Measurements from ENCODE around the gene UXT. TPM values are rescaled to one million over a fixed set of nuclear protein-coding genes. Genes with fewer than 3 reads are reported as not detected.
A peak's percentile ranks its signal among the peaks of the same experiment; 100 is the strongest.

The UXT gene
- total RNA-seq, 4 donors from 2014 or later = 95.7 to 129 (median 118) TPM

- TF ChIP-seq CTCF (IDR thresholded peaks at IDR 0.05) (peak in 3 of 5 experiments; percentile 38 to 61 (median 42)), POLR2A (IDR thresholded peaks at IDR 0.05) (no peak), EP300 (IDR thresholded peaks at IDR 0.05) (peak in 1 of 2 donors; percentile 56)
- peak; percentile 44 to 51 for DNase-seq (ENCODE audit: low spot score in 2 of 2)
Measured at GRCh38 chrX:47619486-47620302, 39.3 kb downstream of the UXT start, which contains the start of gene SYN1. SYN1 (minus strand) TSS chrX:47619857; CDS start chrX:47619728, 129 bp downstream.

GRCh38 chrX:47618923-47619485 is 40.0 kb downstream of the UXT start:
- TF ChIP-seq CTCF (IDR thresholded peaks at IDR 0.05) (no peak), EP300 (IDR thresholded peaks at IDR 0.05) (no peak), POLR2A (IDR thresholded peaks at IDR 0.05) (no peak)
- Histone ChIP-seq H3K9me3 (no peaks in the 10 kb centered on the region), H3K4me3 (peak overlapping the region in 1 of 4 donors; percentile 44), H3K27me3 (peaks cover 0 to 10% of the 10 kb centered on the region in 2 donors), H3K27ac (no peak overlapping the region), H3K36me3 (no peaks in the 10 kb centered on the region), H3K4me1 (peaks cover 0 to 2% (median 0%) of the 10 kb centered on the region in 4 donors)
- no peak for DNase-seq (ENCODE audit: low spot score in 2 of 2)
- 47 to 65% methylated on average over 8 to 32 of the region's 32 CpGs for WGBS, 2 donors

More at GRCh38 chrX:47619486-47620302, 39.3 kb downstream of the UXT start, which contains the start of gene SYN1:
- WGBS, 2 donors = 3 to 47% methylated on average over 6 to 67 of the region's 88 CpGs
- H3K36me3 ChIP-seq = no peaks in the 10 kb centered on the region
- no peaks in the 10 kb centered on the region for H3K9me3 ChIP-seq
- H3K27me3 ChIP-seq = peaks cover 0 to 10% of the 10 kb centered on the region in 2 donors
- H3K4me3 ChIP-seq = peak within 1 kb of the TSS in 2 of 4 donors; percentile 18 to 44
- peak within 1 kb of the TSS in 1 of 4 donors; percentile 33 for H3K27ac ChIP-seq
- H3K4me1 ChIP-seq = peaks cover 0 to 2% (median 0%) of the 10 kb centered on the region in 4 donors

- no peak overlapping the region for H3K4me3 ChIP-seq
- TF ChIP-seq POLR2A (IDR thresholded peaks at IDR 0.05) (no peak), CTCF (IDR thresholded peaks at IDR 0.05) (no peak), EP300 (IDR thresholded peaks at IDR 0.05) (no peak)
- no peaks in the 10 kb centered on the region for H3K9me3 ChIP-seq
- WGBS, 2 donors = 65 to 76% methylated on average over 5 of the region's 5 CpGs
- peaks cover 0 to 2% (median 0%) of the 10 kb centered on the region in 4 donors for H3K4me1 ChIP-seq
- H3K27me3 ChIP-seq = no peaks in the 10 kb centered on the region
- no peak for DNase-seq (ENCODE audit: low spot score in 2 of 2)
- no peak overlapping the region for H3K27ac ChIP-seq
- H3K36me3 ChIP-seq = no peaks in the 10 kb centered on the region
Measured at GRCh38 chrX:47614618-47615017, 44.4 kb downstream of the UXT start.

- TF ChIP-seq POLR2A (IDR thresholded peaks at IDR 0.05) (no peak), CTCF (IDR thresholded peaks at IDR 0.05) (no peak), EP300 (IDR thresholded peaks at IDR 0.05) (no peak)
- Histone ChIP-seq H3K4me3 (no peak overlapping the region), H3K27me3 (no peaks in the 10 kb centered on the region), H3K27ac (no peak overlapping the region), H3K36me3 (no peaks in the 10 kb centered on the region), H3K4me1 (no peaks in the 10 kb centered on the region), H3K9me3 (no peaks in the 10 kb centered on the region)
- 80 to 86% methylated on average over 7 to 8 of the region's 8 CpGs for WGBS, 2 donors
- no peak for DNase-seq (ENCODE audit: low spot score in 2 of 2)
Measured at GRCh38 chrX:47613082-47613481, 45.9 kb downstream of the UXT start.

GRCh38 chrX:47612418-47612817 is 46.6 kb downstream of the UXT start:
- no peak overlapping the region for H3K27ac ChIP-seq
- no peaks in the 10 kb centered on the region for H3K27me3 ChIP-seq
- H3K4me1 ChIP-seq = no peaks in the 10 kb centered on the region
- H3K36me3 ChIP-seq = no peaks in the 10 kb centered on the region
- no peak overlapping the region for H3K4me3 ChIP-seq
- no peaks in the 10 kb centered on the region for H3K9me3 ChIP-seq
- no peak for DNase-seq (ENCODE audit: low spot score in 2 of 2)
- TF ChIP-seq POLR2A (IDR thresholded peaks at IDR 0.05) = no peak
- TF ChIP-seq EP300 (IDR thresholded peaks at IDR 0.05) = no peak
- TF ChIP-seq CTCF (IDR thresholded peaks at IDR 0.05) = no peak
